ENCODE results near the gene NTN3. TPM values are rescaled to one million over a fixed set of nuclear protein-coding genes. Genes with fewer than 3 reads are reported as not detected.

The NTN3 gene
- total and polyA plus RNA-seq, 2 of the 8 experiments (the other 6 are each of a cell fraction or from before 2014, with no cell fraction given) = 0.30 to 0.34 TPM

GRCh38 chr16:2520097-2520783 is 49.1 kb downstream of the NTN3 start, which contains the start of gene AMDHD2 (continued):
- TF ChIP-seq KDM5A (IDR thresholded peaks at IDR 0.05; ENCODE audit: low read length) (no peak; the same call in 1 of the 2 replicates), TBP (IDR thresholded peaks at IDR 0.05; ENCODE audit: low read depth, low read length) (peak; percentile 72; the same call in 1 of the 2 replicates), CHD7 (IDR thresholded peaks at IDR 0.05; ENCODE audit: insufficient replicate concordance, low read length) (no peak), ZNF274 (IDR thresholded peaks at IDR 0.05; ENCODE audit: borderline replicate concordance, extremely low read depth, low read length) (no peak)
